Measurements from ENCODE around the gene HS3ST3B1.

HS3ST3B1 gene

DNA sequence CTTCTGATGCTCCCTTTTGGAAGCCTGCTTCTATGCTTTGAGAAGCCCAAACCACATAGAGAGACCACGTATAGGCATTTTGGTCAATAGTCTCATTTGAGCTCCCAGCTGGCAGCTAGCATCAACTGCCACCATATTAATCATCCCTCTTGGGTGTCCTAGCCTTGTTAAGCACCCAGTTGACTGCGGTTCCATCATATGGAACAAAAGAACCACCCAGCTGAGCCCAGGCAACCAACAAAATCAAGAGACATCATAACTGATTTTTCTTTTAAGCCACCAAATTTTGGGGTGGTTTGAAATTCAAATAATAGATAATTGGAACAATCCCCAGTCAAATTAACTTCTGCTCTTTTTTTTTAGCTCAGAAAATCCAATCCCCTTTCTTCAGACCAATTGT lies 53.9 kb downstream of the HS3ST3B1 start:
- DNase-seq (ENCODE audit: low read depth, low spot score) = no peak

DNA sequence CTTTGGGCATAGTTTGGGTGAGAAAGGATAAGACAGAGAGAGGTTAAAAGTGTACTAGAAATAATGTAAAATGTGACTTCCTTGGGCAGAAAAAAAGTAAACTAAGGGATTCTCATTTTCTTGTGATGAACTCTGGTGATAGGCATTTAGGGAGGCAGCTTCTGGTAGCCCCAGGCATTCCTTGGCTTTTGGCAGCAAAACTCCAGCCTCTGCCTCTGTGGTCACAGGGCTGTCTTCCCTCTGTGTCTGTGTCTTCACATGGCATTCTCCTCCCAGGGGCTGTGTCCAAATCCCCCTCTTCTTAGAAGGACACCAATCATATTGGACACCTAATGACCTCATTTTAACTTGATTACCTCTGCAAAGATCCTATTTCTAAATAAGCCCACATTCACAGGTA lies 54.7 kb downstream of the HS3ST3B1 start:
- DNase-seq (ENCODE audit: low read depth, low spot score) = no peak

DNA sequence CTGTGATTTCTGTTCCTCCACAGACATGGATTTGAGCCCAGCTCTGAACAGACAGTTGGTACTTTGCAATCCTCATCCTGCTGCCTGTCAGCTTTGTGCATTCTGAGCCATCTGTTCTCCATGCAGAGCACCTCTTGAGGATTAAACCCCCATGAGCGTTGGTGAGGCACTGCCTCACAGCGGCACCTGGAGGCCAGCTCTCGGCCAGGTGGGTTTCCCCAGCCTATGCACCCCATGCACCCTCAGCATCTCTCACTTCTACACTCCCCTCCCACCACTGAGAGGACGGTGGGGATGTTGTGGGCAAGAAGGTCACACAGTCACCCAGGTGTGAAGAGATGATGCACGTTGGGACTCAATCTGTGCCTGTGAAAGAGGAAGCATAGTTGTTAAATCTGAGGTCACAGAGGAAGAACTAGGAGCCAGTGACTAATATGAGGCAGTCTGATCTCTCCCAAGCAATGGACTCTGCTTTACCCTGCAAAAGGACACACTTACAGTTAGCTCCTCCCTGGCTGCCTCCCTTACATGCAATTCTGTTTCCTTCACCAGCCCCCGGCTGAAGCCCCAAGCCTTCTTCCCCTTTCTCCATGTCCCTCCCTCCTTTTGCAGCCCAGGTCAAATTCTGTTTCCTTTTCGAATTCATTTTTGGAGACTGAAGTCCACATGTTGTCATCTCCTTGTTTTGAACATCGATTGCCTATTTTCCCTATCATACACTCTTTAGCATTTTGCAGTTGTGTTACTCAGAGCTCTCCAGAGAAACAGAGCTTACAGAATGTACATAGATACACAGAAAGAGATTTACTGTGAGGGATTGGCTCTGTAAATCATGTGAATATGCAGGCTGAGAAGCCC lies 58.5 kb downstream of the HS3ST3B1 start:
- DNase-seq (ENCODE audit: low read depth, low spot score) = no peak

DNA sequence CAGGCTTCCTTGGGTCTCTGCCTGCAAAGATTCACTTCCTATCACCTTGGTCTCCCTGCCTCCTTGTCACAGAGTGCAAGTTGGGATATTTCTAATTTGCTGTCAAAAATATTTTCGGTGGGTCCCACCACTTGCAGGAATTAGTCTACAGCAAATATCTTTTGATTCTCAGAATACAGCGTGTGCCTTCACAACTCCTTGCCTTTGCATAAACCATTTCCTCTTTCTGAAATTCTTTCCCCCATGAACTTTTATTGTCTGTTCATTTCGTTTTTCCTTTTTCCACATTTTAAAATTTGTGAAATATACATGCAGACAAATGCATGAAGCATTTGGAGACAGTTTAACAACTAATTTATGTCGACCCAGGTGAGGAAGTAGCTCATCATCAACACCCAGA lies 60.0 kb downstream of the HS3ST3B1 start:
- DNase-seq (ENCODE audit: low read depth, low spot score) = no peak

DNA sequence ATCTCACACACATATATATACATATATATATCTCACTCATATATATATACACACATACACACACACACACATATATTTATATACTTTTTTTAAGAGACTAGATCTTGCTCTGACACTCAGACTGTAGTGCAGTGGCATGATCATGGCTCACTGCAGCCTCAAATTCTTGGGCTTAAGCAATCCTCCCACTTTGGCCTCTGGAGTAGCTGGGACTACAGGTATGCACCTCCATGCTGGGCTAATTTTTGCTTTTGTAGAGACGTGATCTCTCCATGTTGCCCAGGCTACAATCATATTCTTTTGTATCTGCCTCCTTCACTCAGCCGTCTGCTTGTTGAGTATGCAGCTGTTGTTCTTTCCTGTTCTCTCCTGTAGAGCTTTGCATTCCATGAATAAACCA lies 60.6 kb downstream of the HS3ST3B1 start:
- no peak for DNase-seq (ENCODE audit: low read depth, low spot score)

DNA sequence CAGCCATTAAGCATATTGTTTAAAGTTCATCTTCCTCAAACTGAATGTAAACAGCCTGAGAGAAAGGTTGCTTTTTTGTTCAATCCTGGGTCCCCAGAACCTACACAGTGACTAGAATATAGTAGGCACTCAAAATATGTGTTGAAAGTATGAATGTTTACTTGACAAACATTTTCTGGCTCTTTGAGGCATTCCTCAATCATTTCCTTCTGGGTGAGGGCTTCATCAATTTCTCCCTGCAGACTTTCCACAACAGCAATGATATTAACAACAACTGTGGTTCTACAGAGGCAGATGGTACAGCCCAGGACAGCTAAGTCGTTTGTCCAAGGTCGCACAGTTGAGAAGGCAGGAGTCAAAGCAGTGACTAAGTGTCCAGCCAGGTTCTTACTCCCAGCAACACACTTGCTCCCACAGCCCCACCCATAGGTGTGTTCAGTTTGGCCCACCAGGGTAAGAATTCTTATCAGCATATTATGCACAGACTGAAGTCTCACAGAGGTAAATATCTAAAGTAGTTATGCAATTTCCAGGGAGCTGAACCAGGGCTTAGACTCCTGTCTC lies 61.1 kb downstream of the HS3ST3B1 start:
- DNase-seq (ENCODE audit: low read depth, low spot score) = no peak

DNA sequence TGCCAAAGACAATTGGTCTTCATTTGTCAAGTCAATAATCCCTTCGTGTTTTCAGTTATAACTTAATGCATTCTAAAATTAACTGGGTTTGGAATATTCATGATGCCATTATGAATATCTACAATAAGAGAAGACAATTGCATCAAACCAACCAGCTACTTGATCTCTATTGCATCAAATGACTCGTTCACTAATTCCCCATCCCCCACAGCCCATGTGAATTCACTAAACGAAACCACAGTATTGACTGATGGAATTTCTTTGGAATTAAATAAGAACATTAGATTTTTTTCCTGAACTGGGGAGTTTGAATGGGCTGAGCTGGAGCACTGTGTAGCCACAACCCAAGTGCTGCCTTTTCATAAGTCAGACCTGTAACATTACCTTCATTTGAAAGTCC lies 65.3 kb downstream of the HS3ST3B1 start:
- DNase-seq (ENCODE audit: low read depth, low spot score) = no peak

DNA sequence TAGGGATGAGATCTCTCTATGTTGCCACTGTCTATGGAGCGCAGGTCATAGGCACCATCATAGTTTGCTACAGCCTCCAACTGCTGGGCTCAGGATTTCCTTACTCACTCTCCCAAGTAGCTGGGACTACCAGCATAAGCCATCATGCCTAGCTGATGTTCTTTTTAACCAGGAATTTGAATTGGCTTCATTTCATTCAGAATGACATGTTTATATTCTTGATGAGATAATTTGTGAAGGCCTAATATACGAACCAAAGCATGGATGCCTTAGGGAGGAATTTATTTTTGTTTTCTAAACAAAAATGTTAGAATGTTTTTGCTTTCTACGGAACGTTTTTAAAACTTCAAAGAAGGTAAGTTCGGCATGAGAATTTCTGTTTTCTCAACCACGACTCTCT lies 71.6 kb downstream of the HS3ST3B1 start:
- no peak for DNase-seq (ENCODE audit: low read depth, low spot score)

DNA sequence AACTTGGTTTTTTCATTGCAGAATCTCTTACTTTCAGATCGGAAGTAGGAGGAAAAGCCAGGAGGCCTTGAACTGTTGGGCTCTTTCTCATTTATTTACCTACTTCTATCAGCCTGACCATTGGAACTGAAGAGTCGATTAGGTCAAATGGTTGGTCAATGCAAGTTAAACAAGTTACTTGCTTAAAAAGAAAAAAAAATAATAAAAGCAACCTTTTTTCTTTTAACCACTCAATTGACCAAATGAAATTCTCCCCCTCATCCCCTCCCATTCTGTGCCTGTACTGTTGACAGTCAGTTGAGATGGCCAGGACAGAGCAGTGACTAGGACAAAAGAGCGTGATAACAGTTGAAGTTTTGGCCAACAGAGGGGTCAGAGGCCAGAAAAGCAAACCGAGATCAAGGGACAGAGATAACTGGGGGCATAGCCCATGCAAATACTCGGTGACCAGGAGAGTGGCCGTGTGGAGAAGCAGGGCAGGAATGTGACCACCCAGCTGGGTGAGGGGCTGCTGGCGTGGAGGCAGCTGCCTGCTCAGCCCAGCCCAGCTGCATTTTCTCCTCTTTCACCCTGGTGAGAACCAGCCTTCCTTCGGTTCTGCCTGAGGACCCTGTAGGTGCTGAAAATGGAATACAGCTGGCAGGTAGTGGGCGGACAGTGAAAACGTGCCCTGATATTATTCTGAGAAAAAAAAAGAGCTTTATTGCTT lies 72.2 kb downstream of the HS3ST3B1 start:
- DNase-seq (ENCODE audit: low read depth, low spot score) = no peak

DNA sequence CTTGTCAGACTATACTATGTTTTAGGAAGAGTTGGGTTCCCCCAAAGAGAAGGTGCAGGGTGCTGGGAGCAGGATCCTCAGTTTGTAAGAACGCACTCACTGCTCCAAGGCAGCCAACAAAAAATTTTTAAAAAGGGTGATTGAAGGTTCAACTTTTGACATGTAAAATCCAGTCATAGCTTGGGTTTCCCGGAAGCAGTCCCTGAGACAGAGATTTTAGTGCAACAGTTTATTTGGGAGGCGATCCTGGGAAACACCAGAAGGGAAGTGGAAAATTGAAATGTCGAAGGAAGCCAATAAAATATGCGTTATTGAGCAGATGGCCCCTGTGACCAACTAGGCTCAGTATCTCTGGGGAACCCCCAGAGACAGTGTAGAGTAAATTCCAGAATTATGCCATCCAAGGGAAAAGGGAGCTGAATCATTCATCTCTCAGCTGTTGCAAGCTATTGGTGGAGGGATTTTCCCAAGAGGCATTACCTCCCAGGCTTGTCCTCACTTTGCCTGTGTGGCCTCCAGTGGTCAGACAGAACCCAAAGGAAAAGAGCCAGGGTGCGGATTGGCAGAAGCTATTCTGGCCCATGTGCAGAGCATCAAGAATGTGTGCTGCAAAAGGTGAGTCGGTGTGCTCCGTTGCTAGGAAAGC lies 72.9 kb downstream of the HS3ST3B1 start:
- DNase-seq (ENCODE audit: low read depth, low spot score) = no peak

DNA sequence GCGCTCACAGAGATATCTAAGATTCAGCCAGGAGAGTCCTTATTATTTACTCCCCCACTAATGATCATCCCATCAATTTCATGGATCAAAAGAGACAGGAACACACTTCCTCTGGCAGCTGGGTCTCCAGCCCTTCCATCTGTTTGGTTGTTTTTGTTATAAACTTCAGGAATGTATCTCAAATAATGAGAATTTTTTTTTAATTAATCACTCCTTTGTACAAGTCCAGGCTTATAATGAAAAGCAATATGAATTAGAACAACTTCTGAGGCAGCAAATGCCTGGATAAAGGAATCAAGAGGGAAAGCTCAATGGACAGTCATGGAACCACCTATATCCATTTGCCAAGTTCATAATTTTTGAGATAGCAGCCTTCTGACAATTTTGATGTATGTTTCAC lies 73.4 kb downstream of the HS3ST3B1 start:
- no peak for DNase-seq (ENCODE audit: low read depth, low spot score)

DNA sequence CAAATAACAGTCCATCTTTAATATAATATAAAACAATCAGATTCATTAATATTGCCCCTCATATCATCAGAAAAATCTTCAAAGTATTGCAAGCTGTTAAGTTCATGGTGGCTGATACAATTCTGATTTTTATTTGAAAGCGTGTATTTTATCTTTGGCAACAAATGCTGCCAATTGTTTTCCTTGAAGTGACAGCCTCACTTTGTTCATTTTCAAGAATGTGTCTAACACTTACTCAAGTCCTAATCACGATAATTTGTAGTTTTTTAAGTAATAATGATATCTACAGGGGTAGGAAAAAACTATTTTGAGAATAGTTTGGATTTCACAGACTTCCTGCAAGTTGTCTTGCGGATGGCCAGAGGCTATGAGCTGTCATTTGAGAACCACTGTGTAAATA lies 75.8 kb downstream of the HS3ST3B1 start:
- no peak for DNase-seq (ENCODE audit: low read depth, low spot score)

DNA sequence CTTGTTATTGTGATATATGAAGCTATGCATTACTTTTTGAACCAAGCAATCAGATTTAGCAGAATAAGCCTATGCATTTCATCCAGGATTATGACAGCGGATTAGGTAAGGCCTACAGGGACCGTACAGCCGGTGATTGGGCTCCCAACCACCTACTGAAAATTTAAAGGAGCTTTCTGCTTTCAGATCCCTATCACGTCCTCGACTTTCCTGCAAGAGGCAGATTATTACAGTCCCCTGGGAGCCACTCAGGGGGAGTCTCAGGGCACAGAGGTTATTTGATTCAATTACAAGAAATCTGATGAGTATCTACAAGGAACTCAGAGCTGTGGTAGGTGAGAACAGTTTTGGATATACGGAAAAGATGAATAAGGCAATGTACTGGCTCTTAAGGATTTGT lies 80.7 kb downstream of the HS3ST3B1 start:
- DNase-seq (ENCODE audit: low read depth, low spot score) = no peak

DNA sequence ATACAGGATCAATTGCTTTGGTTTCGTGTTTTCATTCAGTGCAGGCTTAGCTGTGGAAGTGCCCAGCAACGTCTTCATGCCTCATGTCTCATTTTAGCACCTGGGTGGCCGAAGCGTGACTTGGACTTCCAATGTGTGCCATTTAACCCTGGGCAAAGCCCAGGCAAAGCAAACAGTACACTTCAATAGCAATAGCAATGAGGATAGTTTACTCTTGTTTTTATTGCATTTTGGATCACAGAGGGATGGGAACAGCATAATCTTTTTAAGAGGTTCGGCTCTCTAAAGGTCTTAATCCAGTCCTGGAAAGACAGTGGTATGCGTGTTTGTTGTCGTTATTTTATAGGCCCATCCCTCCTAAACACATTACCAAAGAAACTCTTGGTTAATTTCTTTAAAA lies 86.2 kb downstream of the HS3ST3B1 start:
- DNase-seq (ENCODE audit: low read depth, low spot score) = no peak

DNA sequence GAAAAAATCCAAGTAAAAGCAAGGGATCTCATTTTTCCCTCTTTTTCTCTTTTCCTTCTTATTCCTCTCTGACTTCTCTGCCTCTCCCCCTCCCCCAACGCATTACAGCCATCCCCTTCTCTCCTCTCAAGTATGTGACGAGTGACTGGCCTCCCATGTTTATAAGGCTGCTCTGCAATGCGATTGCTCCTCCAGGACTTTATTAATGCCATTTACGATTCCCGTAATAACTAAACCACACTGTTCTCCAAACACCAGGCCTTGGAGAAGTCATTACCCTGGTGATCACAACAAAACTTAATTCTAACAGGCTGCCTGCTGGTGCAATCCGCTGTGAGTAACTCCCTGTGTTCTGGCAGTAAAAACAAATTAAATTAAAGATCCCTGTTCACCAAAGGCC lies 88.8 kb downstream of the HS3ST3B1 start:
- DNase-seq (ENCODE audit: low read depth, low spot score) = no peak

DNA sequence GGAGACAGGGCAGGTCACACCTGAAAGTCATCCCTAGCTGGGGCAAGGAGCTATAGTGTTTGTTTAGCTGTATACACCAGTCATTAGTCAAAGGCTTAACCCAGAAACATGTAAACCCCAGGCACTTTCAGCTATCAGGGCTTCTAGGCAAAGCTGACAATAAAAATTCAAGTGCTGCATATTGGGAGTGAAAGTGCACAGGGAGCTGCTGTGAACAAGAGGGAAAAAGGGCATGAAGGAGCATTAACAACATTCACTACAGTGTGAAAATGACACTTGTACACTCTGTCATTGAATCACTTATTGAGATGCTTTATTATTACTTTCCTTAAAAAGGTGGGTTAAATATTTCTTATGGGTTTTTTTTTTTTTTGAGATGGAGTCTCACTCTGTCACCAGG lies 92.8 kb downstream of the HS3ST3B1 start:
- DNase-seq (ENCODE audit: low read depth, low spot score) = no peak

DNA sequence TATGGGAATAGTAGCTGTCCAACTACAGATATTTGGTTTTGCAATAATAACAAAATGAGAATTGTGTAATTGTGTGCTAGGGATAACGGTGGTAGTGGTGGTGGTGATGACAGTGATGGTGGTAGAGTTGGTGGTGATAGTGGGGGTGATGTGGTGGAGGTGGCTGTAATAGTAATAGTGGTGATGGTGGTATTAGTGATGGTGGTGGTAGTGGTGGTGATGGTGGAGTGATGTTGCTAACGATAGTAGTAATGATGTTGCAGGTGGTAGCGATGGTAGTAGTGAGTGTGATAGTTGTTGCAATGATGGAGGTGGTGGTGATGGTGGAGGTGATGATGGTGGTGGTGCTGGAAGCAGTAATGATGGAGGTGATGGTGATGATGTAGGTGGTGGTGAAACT lies 94.4 kb downstream of the HS3ST3B1 start:
- DNase-seq (ENCODE audit: low read depth, low spot score) = no peak

DNA sequence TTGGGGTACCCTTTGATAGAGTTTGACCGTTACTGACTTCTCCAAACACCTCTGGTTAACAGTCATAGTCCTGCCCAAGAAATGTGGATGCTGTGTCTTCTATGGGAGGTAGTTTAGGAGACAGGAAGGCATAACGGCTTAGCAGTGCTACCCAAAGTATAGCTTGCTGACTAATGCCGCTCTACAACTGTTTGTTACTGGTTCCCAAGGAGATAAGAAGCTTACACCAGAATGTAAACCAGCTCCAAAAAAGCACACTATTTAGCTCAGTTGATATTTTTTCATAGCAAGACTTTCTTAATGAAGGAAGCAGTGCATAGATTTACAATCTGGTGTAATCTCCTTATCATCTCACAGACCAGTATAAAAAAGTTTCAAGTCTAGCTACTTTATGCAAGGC lies 95.7 kb downstream of the HS3ST3B1 start:
- DNase-seq (ENCODE audit: low read depth, low spot score) = no peak

DNA sequence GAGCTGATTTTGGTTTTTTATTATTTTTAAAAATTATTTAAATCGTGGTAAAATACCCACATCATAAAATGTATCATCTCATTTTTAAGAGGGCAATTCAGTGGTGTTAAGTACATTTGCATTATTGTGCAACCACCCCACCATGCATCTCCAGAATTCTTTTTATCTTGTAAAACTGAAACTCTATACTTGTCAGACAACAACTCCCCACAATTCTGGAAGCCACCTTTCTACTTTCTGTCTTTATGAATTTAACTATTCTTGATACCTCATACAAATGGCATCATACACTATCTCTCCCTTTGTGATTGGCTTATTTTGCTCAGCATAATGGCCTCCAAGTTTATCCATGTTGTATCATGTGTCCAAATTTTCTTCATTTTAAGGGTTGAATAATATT lies 97.9 kb downstream of the HS3ST3B1 start:
- no peak for DNase-seq (ENCODE audit: low read depth, low spot score)
